ENCODE results near the gene ATP5F1D. TPM values are rescaled to one million over a fixed set of nuclear protein-coding genes. Genes with fewer than 3 reads are reported as not detected.

The ATP5F1D gene
- total and polyA plus RNA-seq, 2 of the 8 experiments (the other 6 are each of a cell fraction or from before 2014, with no cell fraction given): 174 to 249 TPM

DNA sequence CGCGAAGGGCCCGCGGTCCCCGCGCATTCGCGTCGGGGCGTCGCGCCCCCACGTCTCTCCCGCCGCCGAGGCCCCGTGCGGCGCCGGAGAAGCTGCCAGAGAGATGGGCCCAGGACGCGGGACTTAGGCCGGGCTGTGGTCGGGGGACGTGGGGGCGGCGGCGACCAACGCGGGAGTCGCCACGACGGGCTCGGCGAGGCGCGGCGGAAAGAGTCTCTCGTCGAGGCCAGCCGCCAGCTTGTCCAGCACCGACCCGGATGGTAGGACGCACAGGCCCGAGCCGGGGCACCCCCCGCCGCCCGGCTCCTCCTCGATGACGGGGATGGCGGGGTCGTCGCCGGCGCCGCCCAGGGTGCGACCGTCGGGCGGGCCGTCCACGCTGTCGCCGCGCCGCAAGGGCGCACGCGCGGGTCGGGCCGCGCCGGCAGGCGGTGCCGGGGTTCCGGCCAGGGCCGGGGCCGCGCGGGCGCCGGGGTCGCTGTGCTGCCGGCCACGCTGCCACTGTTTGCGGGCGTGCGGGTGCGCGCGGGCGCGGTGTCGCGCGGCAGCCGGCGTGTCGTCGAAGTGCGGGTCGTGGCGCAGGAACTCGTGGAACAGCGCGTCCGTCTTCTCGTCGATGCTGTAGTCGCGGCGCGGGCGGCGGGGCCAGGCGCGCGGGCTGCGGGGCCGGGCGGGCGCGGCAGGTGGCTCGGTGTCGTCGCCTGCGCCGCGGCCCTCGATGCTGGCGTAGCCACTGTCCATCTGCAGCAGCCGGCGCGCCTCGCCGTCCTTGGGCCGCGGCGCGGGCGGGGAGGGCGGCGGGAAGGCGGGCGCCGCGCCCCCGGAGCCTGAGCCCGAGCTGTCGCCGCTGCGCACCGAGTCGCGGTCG is 12.3 kb upstream of the ATP5F1D start:
- Histone ChIP-seq H3K18ac (ENCODE audit: extremely low read depth, low read length) (no peak overlapping the region), H3K23ac (ENCODE audit: insufficient read length) (no peak overlapping the region), H2BK120ac (replicated peaks; ENCODE audit: low read depth, low read length) (no peak overlapping the region), H3K79me2 (ENCODE audit: control insufficient read depth in 1 of 2, insufficient read depth in 2 of 2, low read length in 2 of 2) (no peaks in the 10 kb centered on the region), H3K36me3 (ENCODE audit: control insufficient read depth in 2 of 4, insufficient read depth in 4 of 4, low read length in 3 of 4) (peaks cover 2 to 69% (median 5%) of the 10 kb centered on the region in 4 experiments; a peak in 6 of 8 replicates), H3K56ac (replicated peaks; ENCODE audit: insufficient read length, low read depth, low read length) (no peak overlapping the region), H4K5ac (ENCODE audit: insufficient read length, low read depth, low read length) (no peak overlapping the region), H2AFZ (ENCODE audit: low read length) (no peak overlapping the region), H4K91ac (replicated peaks; ENCODE audit: insufficient read length, low read length) (no peak overlapping the region), H2BK20ac (ENCODE audit: low read length) (no peak overlapping the region), H3K4me3 (ENCODE audit: extremely low read depth in 1 of 4, insufficient read depth in 2 of 4, low read depth in 3 of 4, low read length in 4 of 4) (no peak overlapping the region), H3K9me3 (ENCODE audit: insufficient read depth in 2 of 2, low read depth in 1 of 2, low read length in 1 of 2) (no peaks in the 10 kb centered on the region), H4K20me1 (replicated peaks in 1 of 2; ENCODE audit: control insufficient read depth in 1 of 2, insufficient read depth in 2 of 2, low read length in 2 of 2) (peaks cover 8 to 19% of the 10 kb centered on the region in 2 experiments), H3K4me1 (replicated peaks in 1 of 4; ENCODE audit: control insufficient read depth in 3 of 4, insufficient read depth in 4 of 4, low read length in 3 of 4) (peaks cover 0 to 2% (median 0%) of the 10 kb centered on the region in 4 experiments; a peak in 2 of 7 replicates), H3K4me2 (ENCODE audit: insufficient read depth in 1 of 2, low read depth in 2 of 2, low read length in 2 of 2) (no peak overlapping the region), H3K23me2 (ENCODE audit: low read depth, low read length) (no peaks in the 10 kb centered on the region), H3K27ac (ENCODE audit: low read depth, low read length) (no peak overlapping the region), H2BK15ac (ENCODE audit: low read length) (no peak overlapping the region), H3K79me1 (ENCODE audit: low read depth, low read length) (no peaks in the 10 kb centered on the region), H3K4ac (replicated peaks; ENCODE audit: insufficient read length, low read depth, low read length) (no peak overlapping the region), H2BK12ac (ENCODE audit: low read depth, low read length) (no peak overlapping the region), H2BK5ac (ENCODE audit: low read depth, low read length) (no peak overlapping the region), H3K27me3 (replicated peaks in 1 of 4; ENCODE audit: control insufficient read depth in 3 of 4, extremely low read depth in 1 of 4, insufficient read depth in 3 of 4, low read length in 3 of 4) (no peaks in the 10 kb centered on the region), H4K8ac (ENCODE audit: extremely low read depth, insufficient read depth, low read length) (no peak overlapping the region; the same call in 1 of the 2 replicates), H3K14ac (ENCODE audit: insufficient read length) (no peak overlapping the region), H2AK5ac (ENCODE audit: low read depth, low read length) (no peak overlapping the region), H3K9ac (replicated peaks in 1 of 4; ENCODE audit: extremely low read depth in 1 of 4, low read depth in 3 of 4, low read length in 3 of 4) (no peak overlapping the region)
- DNase-seq (ENCODE audit: low read depth in 1 of 2, low spot score in 2 of 2): no peak
- TF ChIP-seq, protein P1, sequence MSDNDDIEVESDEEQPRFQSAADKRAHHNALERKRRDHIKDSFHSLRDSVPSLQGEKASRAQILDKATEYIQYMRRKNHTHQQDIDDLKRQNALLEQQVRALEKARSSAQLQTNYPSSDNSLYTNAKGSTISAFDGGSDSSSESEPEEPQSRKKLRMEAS (IDR thresholded peaks at IDR 0.05): no peak
- TF ChIP-seq GABPA (IDR thresholded peaks at IDR 0.05; ENCODE audit: borderline replicate concordance, insufficient read depth, low read length): peak; percentile 61; the same call in 1 of the 2 replicates
- WGBS, 2 experiments (ENCODE audit: extremely low coverage in 1 of 2, insufficient coverage in 1 of 2, insufficient read length in 1 of 2, insufficient replicate concordance in 2 of 2, low coverage in 1 of 2, low lambda C conversion rate in 2 of 2, missing lambda C conversion rate in 1 of 2): 97% methylated on average over 66 of the region's 158 CpGs; no CpG with 5 or more reads in 1 of the 2 experiments
- POLR2A ChIA-PET (ENCODE audit: partially characterized antibody): interaction anchor here (0.7 to 2.4 kb wide), 19 partner anchors 9 to 293 kb away, joined by 3 to 16 read pairs (median 4); partner anchors contain the start of genes ATP5F1D, CBARP and CIRBP
- no peak for FAIRE-seq
- CTCF ChIA-PET (ENCODE audit: partially characterized antibody): interaction anchor here (1.3 to 1.7 kb wide), 3 partner anchors 8 to 15 kb away, joined by 3 to 6 read pairs (median 4); no protein-coding TSS in a partner anchor

All from H1 (cell line).